Endothelial cell of umbilical vein (primary cell): ENCODE results near the gene EPDR1. TPM values are rescaled to one million over a fixed set of nuclear protein-coding genes. Genes with fewer than 3 reads are reported as not detected.

Experiments
- BruUV-seq: library from RNA; stranded (reverse); fragments of 400-500 nt; replicated peaks from 2 replicates; lab custom pipeline; 2021; lab: Mats Ljungman, UMichigan
- CTCF ChIA-PET: fragments of 300-600, 350-600 bp; sonication (Branson Sonifier 250); formaldehyde crosslinking; loops from one replicate; lab custom pipeline; 2021; ENCODE audit warnings: antibody characterized with exemption, inconsistent platforms; lab: Charles Lee
- POLR2A ChIA-PET: fragments of 300-600, 350-600 bp; sonication (Branson Sonifier 250); formaldehyde crosslinking; loops from one replicate; lab custom pipeline; 2021; ENCODE audit warnings: antibody characterized with exemption, inconsistent platforms; lab: Charles Lee
- DNase-seq: peaks from one replicate; pipeline ENCODE4 v3.0.0-alpha.2; 2011; ENCODE audit warnings: low read depth, low spot score
- FAIRE-seq: peaks from 2 replicates; lab custom pipeline; 2011; peaks lifted over from hg19 to GRCh38; lab: Jason Lieb, UNC
- H2AFZ ChIP-seq: 2 replicates; pipeline ENCODE4 v1.6.0; 2012; ENCODE audit warnings: low read depth, low read length, control low read depth, inconsistent platforms
- H3K27ac ChIP-seq: 2 replicates; pipeline ENCODE4 v1.5.1; 2011; ENCODE audit warnings: low read depth, mild to moderate bottlenecking, control low read depth, low read length, moderate library complexity; ENCODE audit not compliant: insufficient read depth
- H3K27me3 ChIP-seq, 2 experiments: 2 replicates each; pipeline versions ENCODE4 v1.6.0 to v1.6.1; 2011; ENCODE audit warnings: low read length in 2 of 2, mixed read lengths in 1 of 2; ENCODE audit not compliant: control insufficient read depth in 2 of 2, insufficient read depth in 2 of 2
- H3K36me3 ChIP-seq, 2 experiments: 2 replicates in 1 of 2; 3 replicates in 1 of 2; pipeline ENCODE4 v1.5.1; 2011; ENCODE audit warnings: low read length in 2 of 2, mild to moderate bottlenecking in 1 of 2, moderate library complexity in 1 of 2; ENCODE audit not compliant: control insufficient read depth in 2 of 2, insufficient read depth in 2 of 2; ENCODE audit errors: extremely low read depth in 1 of 2
- H3K4me1 ChIP-seq: 3 replicates; pipeline ENCODE4 v1.5.1; 2011; ENCODE audit warnings: mild to moderate bottlenecking, low read length; ENCODE audit not compliant: control insufficient read depth, insufficient read depth; ENCODE audit errors: extremely low read depth
- H3K4me2 ChIP-seq: 2 replicates; pipeline ENCODE4 v1.6.1; 2011; ENCODE audit warnings: low read length, control low read depth, mixed read lengths; ENCODE audit not compliant: insufficient read depth
- H3K4me3 ChIP-seq, 3 experiments: fragments of 200-600 bp in 1 of 3; sonication (generic), shearing (Covaris generic) in 1 of 3; replicated peaks in 1 of 3; 2 replicates each; pipeline ENCODE4 v1.5.1; 2011 to 2016; ENCODE audit warnings: control low read depth in 3 of 3, low read length in 3 of 3, mild to moderate bottlenecking in 2 of 3, inconsistent platforms in 1 of 3, low read depth in 1 of 3, moderate library complexity in 1 of 3; ENCODE audit not compliant: insufficient read depth in 1 of 3
- H3K79me2 ChIP-seq: 2 replicates; pipeline ENCODE4 v1.6.0; 2012; ENCODE audit warnings: low read length, inconsistent platforms; ENCODE audit not compliant: control insufficient read depth, insufficient read depth
- H3K9ac ChIP-seq: replicated peaks from 2 replicates; pipeline ENCODE3; 2011; ENCODE audit warnings: low read length, control low read depth; ENCODE audit not compliant: insufficient read depth; ENCODE audit errors: extremely low read depth
- H3K9me1 ChIP-seq: replicated peaks from 3 replicates; pipeline ENCODE4 v1.6.0; 2011; ENCODE audit warnings: mild to moderate bottlenecking, low read length; ENCODE audit not compliant: control insufficient read depth, insufficient read depth; ENCODE audit errors: extremely low read depth
- H3K9me3 ChIP-seq: replicated peaks from 2 replicates; pipeline ENCODE4 v1.5.1; 2012; ENCODE audit warnings: low read length, inconsistent platforms; ENCODE audit not compliant: control insufficient read depth, insufficient read depth
- H4K20me1 ChIP-seq: replicated peaks from 2 replicates; pipeline ENCODE3; 2011; ENCODE audit warnings: mild to moderate bottlenecking, low read length; ENCODE audit not compliant: control insufficient read depth, insufficient read depth; ENCODE audit errors: extremely low read depth
- EZH2 ChIP-seq: IDR thresholded peaks from 2 replicates; pipeline ENCODE4 v1.6.1; 2012; ENCODE audit warnings: borderline replicate concordance, low read depth, mild to moderate bottlenecking, moderate library complexity, low read length, inconsistent platforms; ENCODE audit not compliant: severe bottlenecking
- FOS ChIP-seq: IDR thresholded peaks from 2 replicates; pipeline ENCODE4 v1.6.1; 2011; ENCODE audit warnings: mild to moderate bottlenecking, low read length, moderate library complexity, borderline replicate concordance; ENCODE audit not compliant: insufficient read depth
- GATA2 ChIP-seq: IDR thresholded peaks from 2 replicates; pipeline ENCODE4 v1.7.0; 2011; ENCODE audit warnings: low read depth, mild to moderate bottlenecking, moderate library complexity, mixed read lengths, low read length; ENCODE audit not compliant: insufficient read length, insufficient read depth
- JUN ChIP-seq: IDR thresholded peaks from 2 replicates; pipeline ENCODE4 v1.6.1; 2011; ENCODE audit warnings: borderline replicate concordance, low read depth; ENCODE audit not compliant: insufficient read length, insufficient read depth
- MYC ChIP-seq: IDR thresholded peaks from one replicate; pipeline ENCODE4 v1.6.1; 2011; ENCODE audit warnings: mild to moderate bottlenecking, low read depth, low read length
- POLR2A ChIP-seq: IDR thresholded peaks from 2 replicates; pipeline ENCODE4 v1.6.1; 2012; ENCODE audit warnings: low read depth, mild to moderate bottlenecking, control low read depth, low read length
- POLR2AphosphoS5 ChIP-seq: IDR thresholded peaks from 2 replicates; pipeline ENCODE4 v1.6.1; 2012; ENCODE audit warnings: low read depth, mild to moderate bottlenecking, control low read depth, low read length, moderate library complexity; ENCODE audit not compliant: insufficient read depth
- dilution Hi-C: fragments of 300-500 bp; cut with MboI; formaldehyde crosslinking; loops from one replicate; pipeline ENCODE4 v1.15.0; 2019; ENCODE audit warnings: low sequenced_read_pairs; ENCODE audit not compliant: extremely low pct_ligation_motif_present
- intact Hi-C: fragments of 100-400 bp; cut with micrococcal nuclease; formaldehyde crosslinking; loops from one replicate; pipeline ENCODE4 v1.10.0; 2022
- polyA plus RNA-seq, 4 experiments: library from polyadenylated mRNA; depleted of rRNA in 3 of 4; stranded (reverse) in 3 of 4; unstranded in 1 of 4; fragments of >200 nt; gene quantifications; 2 replicates each; pipeline versions ENCODE4 v1.2.1 to v1.2.3, GENCODE V29; 2011 to 2012; ENCODE audit warnings: missing spikeins in 1 of 4
- total RNA-seq: library from RNA; stranded (reverse); gene quantifications from 2 replicates; pipeline ENCODE4 v1.2.3, GENCODE V29; 2021
- TF ChIP-seq, protein P1 (sequence below), 2 donors: IDR thresholded peaks; 1 replicate in 1 of 2; 2 replicates in 1 of 2; pipeline ENCODE4 v1.5.1; 2011; ENCODE audit warnings: low read length in 2 of 2, mild to moderate bottlenecking in 2 of 2, moderate library complexity in 2 of 2, control low read depth in 1 of 2, inconsistent platforms in 1 of 2, low read depth in 1 of 2; ENCODE audit not compliant: insufficient read depth in 1 of 2; ENCODE audit errors: extremely low read depth in 1 of 2
- TF ChIP-seq, protein P2 (sequence below): IDR thresholded peaks from 2 replicates; pipeline ENCODE4 v1.6.1; 2011; ENCODE audit not compliant: insufficient read depth, insufficient read length

The EPDR1 gene
- total and polyA plus RNA-seq, 2 donors (not counting 3 experiments of a cell fraction or from before 2014, with no cell fraction given) = 0.40 to 0.66 TPM

DNA sequence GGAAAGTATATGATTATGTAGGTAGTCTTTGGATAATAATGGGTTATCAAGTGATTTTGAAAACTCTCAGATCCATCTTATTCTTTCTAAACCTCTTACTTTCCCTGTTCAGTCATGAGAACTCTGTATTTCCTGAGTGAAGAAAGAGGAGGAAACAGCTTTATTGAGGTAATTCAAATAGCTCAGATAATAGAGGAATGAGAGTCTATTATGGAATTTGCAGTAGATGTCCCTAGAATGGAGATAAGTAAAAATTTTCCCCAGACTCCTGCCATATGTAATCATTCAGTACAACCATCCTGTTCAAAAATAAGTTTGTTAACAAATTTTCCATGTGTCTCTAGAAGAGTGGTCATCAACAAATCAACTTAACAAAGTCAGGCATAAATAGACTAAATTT lies 36.4 kb downstream of the EPDR1 start:
- no peak overlapping the region for H3K4me2 ChIP-seq
- TF ChIP-seq JUN = no peak
- TF ChIP-seq MYC = no peak
- no peak for TF ChIP-seq POLR2A
- no peak for TF ChIP-seq POLR2AphosphoS5
- no peak for TF ChIP-seq GATA2
- TF ChIP-seq, protein P1, sequence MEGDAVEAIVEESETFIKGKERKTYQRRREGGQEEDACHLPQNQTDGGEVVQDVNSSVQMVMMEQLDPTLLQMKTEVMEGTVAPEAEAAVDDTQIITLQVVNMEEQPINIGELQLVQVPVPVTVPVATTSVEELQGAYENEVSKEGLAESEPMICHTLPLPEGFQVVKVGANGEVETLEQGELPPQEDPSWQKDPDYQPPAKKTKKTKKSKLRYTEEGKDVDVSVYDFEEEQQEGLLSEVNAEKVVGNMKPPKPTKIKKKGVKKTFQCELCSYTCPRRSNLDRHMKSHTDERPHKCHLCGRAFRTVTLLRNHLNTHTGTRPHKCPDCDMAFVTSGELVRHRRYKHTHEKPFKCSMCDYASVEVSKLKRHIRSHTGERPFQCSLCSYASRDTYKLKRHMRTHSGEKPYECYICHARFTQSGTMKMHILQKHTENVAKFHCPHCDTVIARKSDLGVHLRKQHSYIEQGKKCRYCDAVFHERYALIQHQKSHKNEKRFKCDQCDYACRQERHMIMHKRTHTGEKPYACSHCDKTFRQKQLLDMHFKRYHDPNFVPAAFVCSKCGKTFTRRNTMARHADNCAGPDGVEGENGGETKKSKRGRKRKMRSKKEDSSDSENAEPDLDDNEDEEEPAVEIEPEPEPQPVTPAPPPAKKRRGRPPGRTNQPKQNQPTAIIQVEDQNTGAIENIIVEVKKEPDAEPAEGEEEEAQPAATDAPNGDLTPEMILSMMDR (IDR thresholded peaks at IDR 0.05; ENCODE audit: extremely low read depth in 1 of 2, insufficient read depth in 1 of 2, low read depth in 1 of 2, low read length in 2 of 2) = no peak
- TF ChIP-seq, protein P2, sequence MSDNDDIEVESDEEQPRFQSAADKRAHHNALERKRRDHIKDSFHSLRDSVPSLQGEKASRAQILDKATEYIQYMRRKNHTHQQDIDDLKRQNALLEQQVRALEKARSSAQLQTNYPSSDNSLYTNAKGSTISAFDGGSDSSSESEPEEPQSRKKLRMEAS = no peak
- TF ChIP-seq EZH2 = no peak
- TF ChIP-seq FOS = no peak
- BruUV-seq = no TSS peak
- H3K4me3 ChIP-seq = no peak overlapping the region
- no peak overlapping the region for H3K27ac ChIP-seq
- H3K4me1 ChIP-seq = no peaks in the 10 kb centered on the region
- intact Hi-C loops (no loop called here), dilution Hi-C loops (no loop called here)
- ChIA-PET POLR2A (no interaction called here), CTCF (no interaction called here)
- H4K20me1 ChIP-seq = no peaks in the 10 kb centered on the region
- no peak overlapping the region for H2AFZ ChIP-seq
- no peaks in the 10 kb centered on the region for H3K9me1 ChIP-seq
- no peak overlapping the region for H3K9ac ChIP-seq
- no peaks in the 10 kb centered on the region for H3K9me3 ChIP-seq
- FAIRE-seq = no peak
- no peaks in the 10 kb centered on the region for H3K36me3 ChIP-seq
- no peaks in the 10 kb centered on the region for H3K79me2 ChIP-seq
- H3K27me3 ChIP-seq = no peaks in the 10 kb centered on the region
- no peak for DNase-seq
